Stimulated activated naive CD8-positive, alpha-beta T cell treated with anti-CD3 and anti-CD28 coated beads, Interleukin-15, Interleukin-2, amounts not matched to agents 100 U/mL and 50 U/mL, for 24 hours (primary cell): ENCODE results near the gene SEC23B.
"Not testable (repeated sequence)": the region's sequence is repeated elsewhere in the genome, so short reads cannot be mapped to it uniquely, and the experiment has no call there.

ENCODE experiments used
- ATAC-seq: fragments of 150-1000 bp; cut with Tn5 transposase; one replicate; pipeline ENCODE4 v1.10.0; 2021
- DNase-seq: peaks from one replicate; pipeline ENCODE4 v3.0.0; 2021

Gene SEC23B

GRCh38 chr20:18526761-18527160, 19.0 kb downstream of the SEC23B start:
- not testable (repeated sequence) for DNase-seq, ATAC-seq

GRCh38 chr20:18527339-18527738, 19.6 kb downstream of the SEC23B start:
- no peak for DNase-seq
- ATAC-seq = no peak

- DNase-seq (no peak), ATAC-seq (no peak)
These were observed 20.1 kb downstream of the SEC23B start for GRCh38 chr20:18527836-18528235.

- no peak for DNase-seq
- ATAC-seq = no peak
These were observed 21.3 kb downstream of the SEC23B start for GRCh38 chr20:18529041-18529440.

GRCh38 chr20:18532626-18533025, 24.9 kb downstream of the SEC23B start:
- ATAC-seq = no peak
- no peak for DNase-seq

GRCh38 chr20:18533491-18533890, 25.8 kb downstream of the SEC23B start:
- DNase-seq (no peak), ATAC-seq (no peak)

GRCh38 chr20:18533978-18534644, 26.4 kb downstream of the SEC23B start:
- ATAC-seq = no peak
- DNase-seq = no peak

- no peak for ATAC-seq
- DNase-seq = no peak
These were observed 29.9 kb downstream of the SEC23B start for GRCh38 chr20:18537651-18538050.

GRCh38 chr20:18541741-18542140, 34.0 kb downstream of the SEC23B start:
- ATAC-seq (no peak), DNase-seq (no peak)

- ATAC-seq (no peak), DNase-seq (no peak)
These were observed 35.5 kb downstream of the SEC23B start for GRCh38 chr20:18543216-18543615.

GRCh38 chr20:18543932-18544331, 36.2 kb downstream of the SEC23B start:
- ATAC-seq (no peak), DNase-seq (no peak)

GRCh38 chr20:18545566-18545965, 37.8 kb downstream of the SEC23B start:
- DNase-seq = no peak
- ATAC-seq = no peak

- ATAC-seq (no peak), DNase-seq (no peak)
These were observed 40.7 kb downstream of the SEC23B start for GRCh38 chr20:18548465-18548864.

- DNase-seq (no peak), ATAC-seq (no peak)
These were observed 46.0 kb downstream of the SEC23B start for GRCh38 chr20:18553746-18554145.

GRCh38 chr20:18566892-18567738, 59.4 kb downstream of the SEC23B start, which contains the start of gene SMIM26:
Gene SMIM26, plus strand, starts transcription at chr20:18567432. Its CDS starts 47 bp downstream, at chr20:18567479.
- peak; percentile 97 for DNase-seq
- peak; percentile 99 for ATAC-seq

- no peak for DNase-seq
- ATAC-seq = no peak
These were observed 60.0 kb downstream of the SEC23B start for GRCh38 chr20:18567739-18568091.

GRCh38 chr20:18571009-18571408, 63.3 kb downstream of the SEC23B start:
- ATAC-seq = no peak
- DNase-seq = no peak

GRCh38 chr20:18571578-18571977, 63.8 kb downstream of the SEC23B start:
- ATAC-seq = no peak
- DNase-seq = no peak

- ATAC-seq (no peak), DNase-seq (no peak)
These were observed 70.2 kb downstream of the SEC23B start for GRCh38 chr20:18577942-18578341.

- ATAC-seq = no peak
- DNase-seq = no peak
These were observed 70.8 kb downstream of the SEC23B start for GRCh38 chr20:18578581-18578980.

- no peak for ATAC-seq
- DNase-seq = no peak
These were observed 72.3 kb downstream of the SEC23B start for GRCh38 chr20:18580012-18580411.

- ATAC-seq = no peak
- DNase-seq = no peak
These were observed 77.4 kb downstream of the SEC23B start for GRCh38 chr20:18585134-18585533.
